ENCODE data around the gene TBPL2. TPM values are rescaled to one million over a fixed set of nuclear protein-coding genes. Genes with fewer than 3 reads are reported as not detected.

The TBPL2 gene
- total RNA-seq, 1 experiment from 2014 or later, result not detected

DNA sequence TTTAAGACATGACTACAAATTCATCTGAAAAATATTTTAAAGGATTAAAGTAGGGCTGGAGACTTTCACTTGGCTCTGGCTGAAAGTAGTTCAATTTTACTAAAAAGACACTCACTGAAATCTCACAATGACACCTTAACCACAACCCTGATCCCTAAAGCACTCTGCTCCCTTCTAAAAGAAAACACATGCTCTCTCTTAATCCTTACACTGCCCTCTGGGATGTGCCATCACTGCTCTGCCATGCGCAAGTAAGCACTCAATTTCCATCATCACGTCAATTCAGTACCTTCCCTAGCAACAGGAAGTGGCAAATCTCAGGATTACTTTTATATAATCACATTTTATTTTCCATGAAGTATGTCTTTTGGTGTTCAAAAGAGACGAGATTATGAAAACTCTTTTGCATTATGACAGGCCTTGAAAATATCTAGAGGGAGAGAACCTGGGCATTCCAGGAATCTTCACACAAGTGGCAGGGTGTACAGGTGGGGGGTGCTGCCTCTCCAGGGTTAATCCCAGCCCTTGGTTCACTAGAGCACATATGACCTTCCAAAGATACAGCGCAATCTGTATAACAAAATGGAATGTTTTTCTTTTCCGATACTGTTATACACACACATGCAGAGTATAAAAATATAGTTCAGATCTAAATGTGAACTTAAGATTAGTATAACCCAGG lies 36.1 kb downstream of the TBPL2 start:
- no peak for DNase-seq (ENCODE audit: low spot score)

DNA sequence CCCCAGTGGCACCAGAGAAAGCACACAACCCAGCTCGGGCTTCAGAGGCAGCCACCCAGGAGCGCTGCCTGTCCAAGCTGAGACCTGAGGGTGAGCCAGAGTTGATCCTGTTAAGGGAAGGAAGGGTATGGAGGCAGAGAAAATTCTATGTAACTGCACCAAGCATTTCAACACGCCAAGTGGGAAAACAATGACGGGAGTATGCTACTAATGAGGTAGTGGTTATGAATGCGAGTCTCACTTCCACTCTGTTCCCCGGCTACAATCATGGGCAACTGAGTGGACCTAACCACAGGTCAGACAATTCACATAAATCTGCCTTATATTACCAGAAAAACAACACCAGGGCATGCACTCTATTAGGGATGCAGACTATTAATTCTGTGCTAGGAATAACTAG lies 38.7 kb downstream of the TBPL2 start:
- DNase-seq (ENCODE audit: low spot score), result no peak

DNA sequence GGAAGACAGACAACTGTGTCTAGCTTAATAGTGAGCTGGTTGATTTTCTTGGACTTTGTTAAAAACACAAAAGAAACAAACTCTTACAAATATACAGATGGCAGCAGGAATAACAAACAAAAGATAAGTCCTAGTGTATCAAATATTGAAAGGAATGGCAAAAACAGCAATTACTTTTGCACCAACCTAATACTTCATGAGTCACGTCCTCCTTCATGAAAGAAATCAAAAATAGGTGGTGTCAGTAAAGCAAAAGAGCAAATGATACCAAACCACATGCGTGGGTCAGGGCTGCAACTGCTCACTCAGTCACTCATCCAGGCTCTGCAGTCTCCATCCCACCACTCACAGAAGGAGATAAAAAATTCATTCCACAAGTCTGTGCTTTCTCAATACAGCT lies 40.6 kb downstream of the TBPL2 start:
- DNase-seq (ENCODE audit: low spot score), result no peak

DNA sequence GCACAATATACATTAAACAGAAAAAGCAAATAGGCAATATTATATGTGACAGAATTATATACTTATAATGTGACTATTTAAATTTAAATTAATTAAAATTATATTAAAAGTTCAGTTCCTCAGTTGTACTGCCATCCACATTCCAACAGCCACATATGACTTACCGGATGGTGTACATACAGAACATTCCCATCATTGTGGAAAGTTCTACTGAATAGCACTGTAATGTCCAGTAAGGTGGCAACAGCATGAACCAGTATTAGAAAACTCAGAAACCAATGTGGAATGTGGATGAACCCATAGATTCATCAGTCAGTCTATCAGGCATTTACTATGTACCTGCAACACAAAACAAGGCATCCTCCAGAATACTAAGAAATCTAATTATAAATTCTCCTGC lies 41.2 kb downstream of the TBPL2 start:
- DNase-seq (ENCODE audit: low spot score), result no peak

DNA sequence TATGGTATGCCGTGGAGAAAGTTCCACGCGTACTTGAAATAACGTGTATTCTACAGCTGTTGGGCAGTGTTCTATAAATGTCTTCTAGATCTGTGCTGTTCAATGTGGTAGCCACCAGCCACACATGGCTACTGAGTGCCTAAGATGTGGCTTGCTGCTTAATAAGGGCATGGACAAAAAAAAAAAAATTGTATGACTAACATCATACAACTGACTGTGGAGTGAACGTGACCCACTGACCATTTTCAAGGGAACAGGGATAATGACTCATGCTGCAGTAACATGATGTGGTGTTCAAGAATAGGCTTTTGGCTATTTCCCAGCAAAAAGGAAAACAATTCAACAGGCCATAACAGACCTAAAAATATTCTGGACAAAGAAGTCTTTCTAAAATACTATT lies 41.7 kb downstream of the TBPL2 start:
- peak; percentile 91 for DNase-seq (ENCODE audit: low spot score)

DNA sequence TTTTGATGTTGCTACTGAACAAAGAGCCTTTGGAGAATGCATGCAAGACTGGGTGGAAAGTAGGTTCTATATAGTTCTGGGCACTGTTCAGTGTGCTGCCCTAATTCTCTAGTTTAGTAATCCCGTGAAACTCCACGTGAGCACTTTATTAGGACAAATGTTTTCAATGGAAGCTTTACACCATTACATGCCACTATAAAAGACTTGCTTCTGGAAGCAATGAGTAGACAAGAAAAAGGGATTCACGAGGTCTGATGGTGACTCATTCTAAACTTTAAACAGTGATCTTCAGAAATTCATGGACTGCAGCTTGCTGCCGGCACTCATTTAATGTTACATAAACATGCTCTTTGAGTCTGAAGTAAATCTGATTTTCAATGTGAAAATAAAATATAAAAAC lies 51.1 kb downstream of the TBPL2 start:
- DNase-seq (ENCODE audit: low spot score), result peak; percentile 76

DNA sequence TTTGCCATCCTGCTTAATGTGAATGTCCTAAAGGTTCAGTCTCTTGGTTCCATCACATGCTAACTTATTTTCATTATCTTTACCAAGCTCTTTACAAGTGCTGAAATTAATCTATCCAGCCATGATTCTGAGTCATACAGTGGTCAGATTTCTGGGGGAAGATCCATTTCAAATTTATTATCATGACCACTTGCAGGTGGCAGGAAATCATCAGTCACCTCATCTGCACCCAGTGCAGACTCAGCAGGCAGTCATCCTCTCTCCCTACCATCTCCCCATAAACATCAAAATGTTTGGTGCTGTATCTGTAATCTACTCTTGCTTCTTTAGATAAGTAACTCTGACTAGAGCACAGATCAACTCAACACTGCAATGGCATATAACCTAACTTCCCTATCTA lies 52.3 kb downstream of the TBPL2 start:
- no peak for DNase-seq (ENCODE audit: low spot score)

DNA sequence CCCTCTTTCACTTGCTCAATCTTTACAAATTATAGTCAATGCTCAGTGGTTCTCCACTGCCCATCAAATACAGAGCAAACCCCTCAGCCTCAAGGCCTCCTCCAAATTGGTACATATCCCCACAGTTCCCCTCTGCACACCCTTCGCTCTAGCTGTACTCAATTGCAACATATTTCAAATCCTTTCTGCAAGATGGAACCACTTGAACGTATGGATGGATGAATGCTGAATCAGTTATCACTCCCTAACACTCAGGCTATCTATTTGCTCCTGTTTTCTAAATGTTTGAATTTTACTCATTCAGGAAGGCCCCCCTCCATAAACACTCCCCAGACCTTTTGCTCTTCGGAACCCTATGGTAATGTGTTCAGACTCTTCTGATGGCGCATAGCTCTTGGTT lies 53.3 kb downstream of the TBPL2 start:
- no peak for DNase-seq (ENCODE audit: low spot score)

DNA sequence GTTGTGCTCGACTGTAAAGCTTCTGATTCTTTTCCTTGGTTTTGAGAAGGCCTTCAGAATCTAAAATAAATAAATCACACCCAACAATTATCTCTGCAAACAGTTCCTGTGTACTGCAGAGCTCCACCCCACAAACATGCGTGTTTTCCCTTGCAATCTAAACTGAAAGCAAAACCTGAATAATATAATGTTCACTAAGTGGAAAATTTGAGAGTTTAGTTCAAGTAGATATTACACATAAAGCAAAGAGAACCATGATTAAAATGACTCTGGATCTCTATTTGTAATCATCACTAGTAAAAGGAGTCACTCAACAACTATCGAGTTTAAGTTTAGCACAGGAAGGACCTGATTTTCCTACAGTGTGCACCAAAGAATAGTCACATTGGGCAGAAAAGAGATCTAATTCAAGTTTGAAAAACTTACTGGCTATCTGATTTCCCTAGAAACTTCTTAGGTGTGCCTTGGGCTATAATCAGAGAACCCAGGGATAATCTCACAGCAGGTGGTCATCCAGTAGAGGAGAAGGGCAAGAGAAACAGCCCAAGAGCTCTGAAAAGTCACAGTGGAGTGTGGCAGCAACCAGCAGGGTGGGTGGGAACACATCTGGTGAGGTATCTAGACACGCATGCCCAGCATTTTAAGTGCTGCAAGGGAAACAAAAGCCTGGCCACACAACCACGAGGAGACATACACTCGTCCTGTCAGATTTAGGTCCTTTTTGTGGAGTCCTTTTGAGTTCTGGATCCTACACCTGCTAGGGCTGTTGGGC lies 54.2 kb downstream of the TBPL2 start:
- DNase-seq (ENCODE audit: low spot score), result no peak

DNA sequence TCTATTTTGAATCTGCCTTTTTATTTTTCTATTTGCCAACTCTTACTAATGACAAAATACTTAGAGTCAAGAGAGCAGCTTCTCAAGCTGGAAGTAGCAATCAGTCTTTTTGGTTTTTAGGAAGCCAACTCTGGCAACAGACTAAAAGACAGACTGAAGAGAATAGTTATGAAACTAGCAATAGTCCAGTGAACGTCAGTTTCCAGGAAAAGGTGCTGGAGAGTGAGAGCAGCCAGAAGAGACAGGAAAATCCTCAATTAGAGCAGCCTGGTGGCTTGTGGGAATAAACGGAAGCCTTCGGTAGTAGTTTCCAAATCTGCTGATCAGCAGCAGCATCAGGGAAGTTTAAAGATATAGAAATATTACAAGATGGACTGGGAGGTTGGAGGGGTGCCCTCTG lies 55.9 kb downstream of the TBPL2 start:
- DNase-seq (ENCODE audit: low spot score), result no peak

DNA sequence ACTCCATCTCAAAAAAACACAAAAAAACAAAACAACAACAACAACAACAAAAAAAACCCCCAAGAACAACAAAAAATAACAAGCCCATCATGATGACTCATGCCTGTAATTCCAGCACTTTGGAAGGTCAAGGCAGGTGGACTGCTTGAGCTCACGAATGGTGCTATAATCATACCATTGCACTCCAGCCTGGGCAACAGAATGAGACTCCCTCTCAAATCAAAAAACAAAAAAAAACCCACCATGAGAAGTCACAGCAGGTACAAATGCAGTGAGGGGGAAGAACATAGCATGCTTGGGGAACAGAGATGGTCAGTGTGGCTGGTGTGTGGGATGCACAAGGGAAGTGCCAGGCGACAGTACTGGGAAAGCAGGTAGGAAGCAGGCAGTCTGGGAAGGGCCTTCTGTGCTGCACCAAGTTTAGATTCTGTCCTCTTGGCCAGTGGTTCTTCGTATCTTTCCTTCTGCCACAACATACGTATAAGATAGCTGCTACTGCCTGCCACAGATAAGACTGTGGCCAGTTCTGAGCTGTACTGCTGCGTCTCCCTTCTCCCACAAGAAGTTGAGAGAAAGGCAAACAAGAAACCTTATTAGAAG lies 56.8 kb downstream of the TBPL2 start:
- no peak for DNase-seq (ENCODE audit: low spot score)

DNA sequence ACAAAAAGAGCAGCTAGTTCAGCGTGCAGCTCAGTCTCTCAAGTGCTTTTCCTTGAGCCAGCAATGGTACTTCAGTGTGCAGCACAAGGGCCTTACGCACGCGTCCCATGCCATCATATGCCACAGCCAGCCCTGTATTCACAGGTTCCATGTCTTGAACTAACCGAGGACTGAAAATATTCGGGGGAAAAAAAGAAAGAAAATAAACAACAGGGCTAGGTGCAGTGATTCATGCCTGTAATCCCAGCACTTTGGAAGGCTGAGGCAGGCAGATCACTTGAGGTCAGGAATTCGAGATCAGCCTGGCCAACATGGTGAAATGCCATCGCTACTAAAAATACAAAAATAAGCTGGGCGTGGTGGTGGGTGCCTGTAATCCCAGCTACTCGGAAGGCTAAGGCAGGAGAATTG lies 57.4 kb downstream of the TBPL2 start:
- DNase-seq (ENCODE audit: low spot score), result peak; percentile 86

DNA sequence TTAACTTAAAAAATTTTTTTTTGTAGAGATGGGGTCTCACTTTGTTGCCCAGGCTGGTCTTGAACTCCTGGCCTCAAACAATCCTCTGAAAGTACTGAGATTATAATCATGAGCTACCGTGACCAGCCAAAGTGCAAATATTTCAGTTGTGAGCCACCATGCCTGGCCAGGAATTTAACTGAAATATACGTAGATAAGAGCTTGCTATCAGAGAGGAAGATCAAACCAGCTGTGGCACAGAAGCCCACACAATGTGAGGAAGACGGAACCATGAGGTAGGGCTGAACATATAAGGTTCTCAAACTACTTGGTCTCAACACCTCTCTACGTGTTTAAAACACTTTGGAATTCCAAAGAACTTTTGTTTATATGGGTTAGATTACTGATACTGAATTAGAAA lies 57.9 kb downstream of the TBPL2 start:
- peak; percentile 19 for DNase-seq (ENCODE audit: low spot score)

DNA sequence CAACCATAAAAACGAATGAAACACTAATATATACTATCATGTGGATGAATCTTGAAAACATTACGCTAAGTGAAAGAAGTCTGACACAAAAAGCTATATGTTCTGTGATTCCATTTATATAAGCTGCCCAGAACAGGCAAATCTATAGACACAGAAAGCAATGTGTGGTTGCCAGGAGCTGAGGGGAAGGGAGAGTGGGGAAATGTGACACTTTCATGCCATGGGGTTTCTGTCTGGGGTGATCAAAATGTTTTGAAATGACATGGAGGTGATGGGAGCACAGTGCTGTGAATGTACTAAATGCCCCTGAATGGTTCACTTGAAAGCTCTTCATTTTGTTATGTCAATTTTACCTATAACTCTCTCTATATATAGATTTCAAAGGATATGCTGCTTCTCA lies 58.9 kb downstream of the TBPL2 start:
- DNase-seq (ENCODE audit: low spot score), result no peak

DNA sequence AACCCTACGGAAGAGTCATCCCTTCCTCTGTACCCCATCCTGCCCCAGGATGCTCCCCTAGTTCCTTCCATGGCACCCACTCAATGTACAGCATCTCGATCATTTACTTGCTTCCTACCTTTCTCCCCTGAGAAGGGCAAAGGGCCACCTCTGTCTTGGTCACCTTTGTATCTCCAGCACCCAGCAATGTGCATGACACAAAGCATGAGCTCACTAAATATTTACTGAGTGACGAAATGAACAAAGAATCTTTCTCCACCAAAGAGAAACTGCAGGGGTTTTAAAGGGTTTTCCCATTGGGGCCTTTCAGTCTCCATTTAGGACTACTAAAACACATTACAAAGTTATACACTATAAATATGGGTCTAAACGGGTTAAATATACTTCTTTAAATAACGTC lies 59.4 kb downstream of the TBPL2 start:
- no peak for DNase-seq (ENCODE audit: low spot score)

DNA sequence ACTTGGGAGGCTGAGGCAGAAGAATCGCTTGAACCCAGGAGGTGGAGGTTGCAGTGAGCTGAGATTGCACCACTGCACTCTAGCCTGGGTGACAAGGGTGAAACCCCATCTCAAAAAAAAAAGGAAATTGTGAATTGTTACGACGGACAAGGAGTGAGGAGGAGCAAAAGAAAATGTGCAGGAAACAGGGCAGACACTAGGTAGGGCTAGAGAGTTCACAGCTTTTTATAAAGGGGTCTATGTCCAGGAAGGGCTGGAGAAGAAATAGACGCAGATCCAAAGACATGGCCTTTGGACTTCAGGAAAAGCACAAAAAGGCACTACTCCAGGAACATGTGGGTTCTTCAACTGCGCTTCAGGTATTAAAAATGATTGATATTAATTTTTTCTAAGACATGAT lies 63.2 kb downstream of the TBPL2 start:
- no peak for DNase-seq (ENCODE audit: low spot score)

DNA sequence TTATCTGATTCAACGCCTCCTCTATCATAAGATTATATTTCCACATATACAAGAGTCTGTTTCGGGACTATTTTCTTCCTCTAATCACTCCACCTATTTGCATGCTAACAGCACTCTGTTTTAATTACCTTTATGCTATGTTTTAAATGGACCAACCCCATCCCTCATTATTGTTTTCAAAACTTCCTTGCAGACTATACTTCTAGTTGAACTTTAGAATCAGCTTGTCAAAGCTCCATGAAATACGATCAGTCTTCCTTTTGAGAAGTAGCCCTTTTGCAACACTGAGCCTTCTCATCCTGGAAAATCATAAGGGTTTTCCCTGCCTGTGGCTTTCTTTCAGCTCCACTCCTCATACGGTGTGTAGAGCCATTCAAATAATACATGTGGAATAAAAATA lies 65.6 kb downstream of the TBPL2 start:
- DNase-seq (ENCODE audit: low spot score), result no peak

DNA sequence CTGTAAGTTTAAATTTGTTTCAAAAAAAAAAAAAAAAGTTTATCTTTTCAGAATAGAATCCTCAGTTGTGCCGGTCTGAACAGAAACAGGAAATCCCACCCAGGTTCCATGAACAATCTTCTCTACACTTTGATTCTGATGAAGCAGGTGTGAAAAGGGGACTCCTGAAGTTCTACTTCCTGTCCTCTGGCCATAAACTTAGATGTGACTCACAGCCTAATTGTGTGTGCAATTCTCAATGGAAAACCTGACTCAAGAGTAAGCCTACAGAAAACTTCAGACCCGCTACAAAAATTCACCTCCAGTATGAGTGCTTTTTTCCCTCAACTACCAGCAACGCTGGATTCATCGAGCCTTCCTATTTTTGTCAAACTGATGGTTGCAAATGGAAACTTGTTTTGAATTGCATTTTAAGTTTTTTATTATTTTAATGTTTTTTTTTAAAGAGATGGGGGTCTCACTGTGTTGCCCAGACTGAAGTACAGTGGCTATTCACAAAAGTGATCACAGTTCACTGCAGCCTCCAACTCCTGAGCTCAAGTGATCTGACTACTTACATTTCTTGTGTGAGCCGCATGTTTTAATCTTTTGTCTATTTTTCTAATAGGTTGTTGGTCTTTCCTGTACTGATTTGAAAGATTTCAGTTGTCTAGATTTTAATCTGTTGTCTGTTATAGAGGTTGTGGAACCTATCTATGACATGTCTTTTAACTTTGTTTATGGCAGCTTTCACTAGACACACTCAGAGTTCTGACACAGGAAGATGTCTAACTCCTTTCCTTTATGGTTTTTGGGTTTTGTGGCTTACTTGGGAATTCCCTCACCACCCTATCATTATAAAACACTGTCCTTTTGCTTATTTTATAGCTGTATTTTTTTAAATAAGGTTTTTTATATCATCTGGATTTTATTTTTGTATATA lies 66.4 kb downstream of the TBPL2 start:
- peak; percentile 24 for DNase-seq (ENCODE audit: low spot score)

DNA sequence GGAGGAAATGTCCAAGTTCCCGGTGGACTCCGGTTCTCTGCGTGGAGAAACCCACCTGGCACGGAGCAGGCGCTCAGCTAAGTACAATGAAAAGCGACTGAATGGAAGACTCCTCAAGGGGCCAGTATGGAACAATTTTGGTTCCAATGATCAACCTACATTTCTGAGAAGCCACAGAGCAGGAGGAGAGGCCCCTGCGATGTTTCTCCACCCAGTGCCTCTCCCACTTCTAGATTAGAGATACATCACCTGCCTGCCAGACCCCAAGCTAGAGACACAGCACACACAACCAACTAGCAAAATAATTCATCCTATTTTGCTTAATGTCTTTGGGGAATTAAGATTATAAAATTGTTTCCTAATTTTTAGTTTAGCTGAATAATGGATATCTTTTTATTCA lies 67.6 kb downstream of the TBPL2 start:
- no peak for DNase-seq (ENCODE audit: low spot score)

DNA sequence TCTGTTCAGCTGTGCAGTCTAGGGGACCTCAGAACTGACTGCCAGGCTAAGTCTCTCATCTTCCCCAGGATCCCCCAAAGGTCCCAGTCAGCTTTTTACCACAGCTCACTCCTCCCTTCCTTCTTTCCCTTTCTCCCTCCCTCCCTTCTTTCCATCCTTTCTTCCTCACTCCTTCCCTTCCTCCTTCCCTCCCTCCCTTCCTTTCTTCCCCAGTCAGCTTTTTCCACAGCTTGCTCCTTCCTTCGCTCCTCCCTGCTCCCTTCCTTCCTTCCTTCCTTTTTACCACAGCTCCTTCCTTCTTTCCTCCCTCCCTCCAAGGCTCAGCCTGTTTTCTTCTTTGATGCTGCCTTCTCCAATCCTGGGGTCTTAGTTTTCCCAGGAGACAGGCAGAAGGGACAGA lies 68.0 kb downstream of the TBPL2 start:
- no peak for DNase-seq (ENCODE audit: low spot score)

DNA sequence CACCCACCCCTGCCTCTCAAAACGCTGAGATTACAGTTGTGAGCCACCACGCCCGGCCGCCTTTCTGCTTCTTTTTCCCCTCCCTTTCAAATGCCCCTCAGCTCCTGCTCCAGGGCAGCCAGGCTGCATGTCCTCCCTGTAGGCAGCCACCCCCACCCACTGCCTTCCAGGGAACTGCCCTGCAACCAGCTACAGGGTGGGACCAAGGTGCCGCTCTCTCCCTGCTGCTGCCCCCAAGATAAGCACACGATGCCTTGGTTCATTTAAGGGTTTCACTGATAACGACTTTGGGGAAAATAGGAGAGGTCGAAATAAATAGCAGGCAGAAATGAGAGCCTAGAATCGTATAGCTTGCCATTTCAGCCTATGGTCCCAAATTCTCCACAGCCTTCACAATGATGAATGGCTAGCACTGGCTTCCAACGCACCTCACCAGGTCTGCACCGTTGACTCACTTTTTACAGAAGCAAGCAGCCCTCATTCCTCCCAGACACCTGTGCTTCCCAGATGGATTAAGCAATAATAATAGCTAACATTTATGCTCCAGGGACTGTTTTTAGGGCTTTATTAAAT lies 69.4 kb downstream of the TBPL2 start:
- no peak for DNase-seq (ENCODE audit: low spot score)

DNA sequence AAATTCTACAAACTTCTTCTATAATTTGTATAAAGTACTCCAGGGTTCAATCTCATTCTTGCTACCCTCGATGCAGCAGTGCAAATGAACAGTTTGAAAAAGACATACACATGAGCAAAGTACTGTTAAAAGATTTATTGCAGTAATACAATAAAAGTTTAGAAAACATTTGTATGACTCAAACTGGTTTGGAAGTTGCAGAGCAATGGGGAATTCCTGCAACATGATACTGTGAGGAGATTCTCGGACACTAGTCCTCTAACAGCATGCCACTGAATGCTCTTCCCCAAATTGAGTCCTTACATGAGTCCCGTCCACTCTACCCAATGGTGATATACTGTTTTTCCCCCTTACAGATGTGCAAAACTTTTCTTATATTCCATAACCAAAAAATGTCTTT lies 74.1 kb downstream of the TBPL2 start:
- no peak for DNase-seq (ENCODE audit: low spot score)

Data from H4 (cell line).